ENCODE measurements around the gene PPP1R12B.
A peak's percentile ranks its signal among the peaks of the same experiment; 100 is the strongest.
"Not testable (repeated sequence)": the region's sequence is repeated elsewhere in the genome, so short reads cannot be mapped to it uniquely, and the experiment has no call there.

Gene PPP1R12B

GRCh38 chr1:202348005-202348508 is 442 bp upstream of the PPP1R12B start:
- FAIRE-seq, result peak; percentile 91
- DNase-seq (ENCODE audit: insufficient read length, low spot score), result no peak
- TF ChIP-seq, protein P1, sequence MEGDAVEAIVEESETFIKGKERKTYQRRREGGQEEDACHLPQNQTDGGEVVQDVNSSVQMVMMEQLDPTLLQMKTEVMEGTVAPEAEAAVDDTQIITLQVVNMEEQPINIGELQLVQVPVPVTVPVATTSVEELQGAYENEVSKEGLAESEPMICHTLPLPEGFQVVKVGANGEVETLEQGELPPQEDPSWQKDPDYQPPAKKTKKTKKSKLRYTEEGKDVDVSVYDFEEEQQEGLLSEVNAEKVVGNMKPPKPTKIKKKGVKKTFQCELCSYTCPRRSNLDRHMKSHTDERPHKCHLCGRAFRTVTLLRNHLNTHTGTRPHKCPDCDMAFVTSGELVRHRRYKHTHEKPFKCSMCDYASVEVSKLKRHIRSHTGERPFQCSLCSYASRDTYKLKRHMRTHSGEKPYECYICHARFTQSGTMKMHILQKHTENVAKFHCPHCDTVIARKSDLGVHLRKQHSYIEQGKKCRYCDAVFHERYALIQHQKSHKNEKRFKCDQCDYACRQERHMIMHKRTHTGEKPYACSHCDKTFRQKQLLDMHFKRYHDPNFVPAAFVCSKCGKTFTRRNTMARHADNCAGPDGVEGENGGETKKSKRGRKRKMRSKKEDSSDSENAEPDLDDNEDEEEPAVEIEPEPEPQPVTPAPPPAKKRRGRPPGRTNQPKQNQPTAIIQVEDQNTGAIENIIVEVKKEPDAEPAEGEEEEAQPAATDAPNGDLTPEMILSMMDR (IDR thresholded peaks at IDR 0.05; ENCODE audit: insufficient read depth, missing control alignments), result no peak

GRCh38 chr1:202349206-202349928 is 868 bp downstream of the PPP1R12B start:
- DNase-seq (ENCODE audit: insufficient read length, low spot score), result no peak
- FAIRE-seq, result no peak
- TF ChIP-seq, protein P1 (IDR thresholded peaks at IDR 0.05; ENCODE audit: insufficient read depth, missing control alignments), result no peak

DNA sequence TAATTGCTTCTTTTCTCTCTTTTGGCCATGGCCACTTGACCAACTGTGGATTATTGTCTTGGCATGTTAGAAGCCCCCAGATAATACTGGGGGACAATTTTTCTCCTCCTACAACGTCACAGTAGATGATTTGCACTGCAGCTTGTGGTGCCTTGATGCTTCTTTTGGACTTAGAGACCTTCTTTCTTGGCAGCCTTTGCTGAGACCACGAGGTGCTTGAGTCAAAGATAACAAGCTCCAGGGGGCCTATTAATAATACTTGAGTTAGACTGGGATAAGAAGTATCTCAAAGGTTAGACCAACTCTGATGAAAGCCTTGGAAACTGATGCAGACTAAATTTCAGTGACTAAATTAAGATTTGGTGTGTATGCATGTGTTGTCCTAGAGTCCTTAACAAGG is 3.2 kb downstream of the PPP1R12B start:
- no peak for FAIRE-seq
- TF ChIP-seq, protein P1 (IDR thresholded peaks at IDR 0.05; ENCODE audit: insufficient read depth, missing control alignments), result no peak
- no peak for DNase-seq (ENCODE audit: insufficient read length, low spot score)

DNA sequence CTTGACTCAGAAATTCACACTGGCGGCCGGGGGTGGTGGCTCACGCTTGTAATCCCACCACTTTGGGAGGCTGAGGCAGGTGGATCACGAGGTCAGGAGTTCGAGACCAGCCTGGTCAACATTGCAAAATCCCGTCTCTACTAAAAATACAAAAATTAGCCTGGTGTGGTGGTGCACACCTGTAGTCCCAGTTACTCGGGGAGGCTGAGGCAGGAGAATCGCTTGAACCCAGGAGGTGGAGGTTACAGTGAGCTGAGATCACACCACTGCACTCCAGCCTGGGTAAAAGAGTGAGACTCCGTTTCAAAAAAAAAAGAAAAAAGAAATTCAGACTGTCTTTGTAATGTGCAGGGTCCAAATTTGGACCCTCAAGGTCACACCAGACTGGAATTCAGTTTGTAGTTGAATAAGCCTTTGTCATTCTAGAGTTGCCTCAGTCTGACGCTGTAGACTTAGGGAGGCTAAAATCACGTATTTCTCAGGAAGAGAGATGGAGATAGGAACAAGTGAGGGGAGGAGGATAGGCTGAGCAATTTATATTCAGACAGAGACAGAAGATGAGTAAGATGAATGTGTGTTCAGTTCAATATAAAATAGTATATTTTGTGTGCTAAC is 4.2 kb downstream of the PPP1R12B start:
- FAIRE-seq, result not testable (repeated sequence)

DNA sequence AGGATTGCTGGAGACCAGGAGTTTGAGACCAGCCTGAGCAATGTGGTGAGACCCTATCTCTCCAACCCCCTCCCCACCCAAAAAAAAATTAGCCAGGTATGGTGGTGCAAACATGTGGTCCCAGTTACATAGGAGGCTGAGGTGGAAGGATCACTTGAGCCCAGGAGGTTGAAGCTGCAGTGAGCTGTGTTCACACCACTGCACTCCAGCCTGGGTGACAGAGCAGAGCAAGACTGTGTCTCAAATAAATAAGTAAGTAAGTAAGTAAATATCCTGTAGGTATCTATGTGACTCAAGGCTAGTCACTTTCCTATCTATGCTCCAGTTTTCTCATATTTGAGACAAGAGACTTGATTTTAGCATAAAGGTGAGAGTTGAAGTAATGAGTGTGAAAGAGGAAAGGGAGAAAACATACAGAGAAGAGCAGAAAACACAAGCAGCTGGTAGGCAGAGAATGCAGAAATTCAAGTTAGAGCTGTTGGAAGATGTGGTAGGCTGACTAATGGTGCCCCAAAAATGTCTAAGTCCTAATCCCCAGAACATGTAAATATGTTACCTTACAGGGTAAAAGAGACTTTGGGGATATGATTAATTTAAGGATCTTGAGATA is 7.5 kb downstream of the PPP1R12B start:
- TF ChIP-seq, protein P1 (IDR thresholded peaks at IDR 0.05; ENCODE audit: insufficient read depth, missing control alignments), result no peak
- FAIRE-seq, result no peak
- no peak for DNase-seq (ENCODE audit: insufficient read length, low spot score)

More for the DNA sequence above, 4.2 kb downstream of the PPP1R12B start:
- DNase-seq (ENCODE audit: insufficient read length, low spot score), result not testable (repeated sequence)

DNA sequence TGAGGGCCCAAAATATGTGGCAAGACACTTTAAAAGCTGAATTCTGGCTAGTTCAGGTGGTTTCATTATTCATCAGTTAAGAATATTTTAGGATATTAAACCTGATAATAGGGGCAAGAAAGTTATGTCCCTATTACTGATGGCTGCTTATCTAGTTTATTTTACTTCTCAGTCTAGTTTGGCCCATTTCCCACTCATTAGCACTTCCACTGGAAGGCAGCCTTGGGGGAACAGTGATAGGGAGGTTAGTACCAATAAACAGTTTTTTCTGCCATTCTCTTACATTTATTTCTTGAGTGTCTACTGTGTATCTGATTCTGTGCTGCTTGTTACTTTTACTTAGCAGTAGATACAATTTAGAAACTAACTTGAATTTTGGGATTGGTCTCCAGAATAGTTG is 9.0 kb downstream of the PPP1R12B start:
- FAIRE-seq (no peak), DNase-seq (ENCODE audit: insufficient read length, low spot score) (no peak)
- TF ChIP-seq, protein P1 (IDR thresholded peaks at IDR 0.05; ENCODE audit: insufficient read depth, missing control alignments), result no peak

DNA sequence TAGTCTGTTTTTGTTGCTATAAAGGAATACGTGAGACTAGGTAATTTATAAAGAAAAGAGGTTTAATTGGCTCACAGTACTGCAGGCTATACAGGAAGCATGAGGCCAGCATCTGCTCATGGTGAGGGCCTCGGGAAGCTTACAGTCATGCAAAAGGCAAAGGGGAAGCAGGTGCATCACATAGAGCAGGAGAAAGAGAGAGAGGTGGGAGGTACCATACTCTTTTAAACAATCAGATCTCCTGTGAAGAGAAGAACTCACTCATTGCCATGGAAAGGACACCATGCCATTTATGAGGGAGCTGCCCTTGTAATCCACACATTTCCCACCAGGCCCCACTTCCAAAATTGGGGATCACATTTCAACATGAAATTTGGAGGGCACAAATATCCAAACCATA is 12.7 kb downstream of the PPP1R12B start:
- no peak for FAIRE-seq
- DNase-seq (ENCODE audit: insufficient read length, low spot score), result no peak
- TF ChIP-seq, protein P1 (IDR thresholded peaks at IDR 0.05; ENCODE audit: insufficient read depth, missing control alignments), result no peak
